Neural progenitor cell (in vitro differentiated cells): ENCODE data around the gene OR4D9. TPM values are rescaled to one million over a fixed set of nuclear protein-coding genes. Genes with fewer than 3 reads are reported as not detected.

Experiments used
- DNase-seq: peaks from one replicate; pipeline ENCODE4 v3.0.0-alpha.2; 2016; ENCODE audit warnings: low spot score
- H2AFZ ChIP-seq: fragments of 200-600 bp; sonication (generic); replicated peaks from 2 replicates; pipeline ENCODE4 v1.6.1; 2016; ENCODE audit warnings: antibody characterized with exemption
- H3F3A ChIP-seq: fragments of 200-600 bp; sonication (generic); 2 replicates; pipeline ENCODE4 v1.6.1; 2016; ENCODE audit warnings: antibody characterized with exemption, low read depth
- H3K27ac ChIP-seq: fragments of 200-600 bp; sonication (generic); 2 replicates; pipeline ENCODE4 v1.5.1; 2016; ENCODE audit warnings: mild to moderate bottlenecking
- H3K27me3 ChIP-seq: fragments of 200-600 bp; sonication (generic); 2 replicates; pipeline ENCODE4 v1.6.1; 2016; ENCODE audit warnings: mild to moderate bottlenecking, moderate library complexity
- H3K36me3 ChIP-seq: fragments of 200-600 bp; sonication (generic); 2 replicates; pipeline ENCODE4 v1.5.1; 2016
- H3K4me1 ChIP-seq: fragments of 200-600 bp; sonication (generic); 2 replicates; pipeline ENCODE4 v1.6.1; 2016; ENCODE audit warnings: mixed run types
- H3K4me2 ChIP-seq: fragments of 200-600 bp; sonication (generic); 2 replicates; pipeline ENCODE4 v1.6.1; 2016
- H3K4me3 ChIP-seq: fragments of 200-600 bp; sonication (generic); 2 replicates; pipeline ENCODE4 v1.5.1; 2016
- H3K79me2 ChIP-seq: fragments of 200-600 bp; sonication (generic); 2 replicates; pipeline ENCODE4 v1.6.1; 2016; ENCODE audit warnings: low read depth
- H3K9ac ChIP-seq: fragments of 200-600 bp; sonication (generic); 2 replicates; pipeline ENCODE4 v1.6.1; 2016
- H3K9me3 ChIP-seq: fragments of 200-600 bp; sonication (generic); 2 replicates; pipeline ENCODE4 v1.5.1; 2016; ENCODE audit warnings: low read depth
- H4K20me1 ChIP-seq: fragments of 200-600 bp; sonication (generic); 2 replicates; pipeline ENCODE4 v1.6.1; 2016; ENCODE audit warnings: low read depth
- H3K27ac Mint-ChIP-seq: 3 replicates; pipeline ENCODE4 v1.8.0; 2021; ENCODE audit warnings: mixed read lengths
- H3K27me3 Mint-ChIP-seq: 2 replicates; pipeline ENCODE4 v1.8.0; 2022; ENCODE audit warnings: low read depth, mild to moderate bottlenecking, inconsistent platforms, moderate library complexity, mixed read lengths; ENCODE audit not compliant: insufficient read depth
- H3K36me3 Mint-ChIP-seq: 3 replicates; pipeline ENCODE4 v1.8.0; 2021; ENCODE audit warnings: mixed read lengths
- H3K4me1 Mint-ChIP-seq: 3 replicates; pipeline ENCODE4 v1.8.0; 2021; ENCODE audit warnings: mixed read lengths
- H3K4me3 Mint-ChIP-seq: 3 replicates; pipeline ENCODE4 v1.8.0; 2021; ENCODE audit warnings: mild to moderate bottlenecking, moderate library complexity, mixed read lengths
- H3K9me3 Mint-ChIP-seq: 3 replicates; pipeline ENCODE4 v1.8.0; 2020; ENCODE audit warnings: mixed read lengths
- CTCF ChIP-seq: fragments of 200-600 bp; sonication (generic); IDR thresholded peaks from 2 replicates; pipeline ENCODE4 v1.5.1; 2017; ENCODE audit warnings: antibody characterized with exemption, mild to moderate bottlenecking
- EZH2 ChIP-seq: fragments of 200-600 bp; sonication (generic); IDR thresholded peaks from 2 replicates; pipeline ENCODE4 v1.6.1; 2017; ENCODE audit warnings: antibody characterized with exemption, mild to moderate bottlenecking, moderate library complexity
- EZH2phosphoT487 ChIP-seq: fragments of 200-600 bp; sonication (generic); IDR thresholded peaks from 2 replicates; pipeline ENCODE4 v1.6.1; 2017; ENCODE audit warnings: antibody characterized with exemption
- total RNA-seq: library from RNA; depleted of rRNA; stranded (reverse); fragments of >200 nt; gene quantifications from 2 replicates; pipeline ENCODE4 v1.2.3, GENCODE V29; 2015; ENCODE audit warnings: low replicate concordance

The OR4D9 gene
- total RNA-seq, 1 donor from 2014 or later, result not detected

- H3K36me3 Mint-ChIP-seq, result peaks cover 4% of the 10 kb centered on the region
These were observed 39.1 kb downstream of the OR4D9 start for GRCh38 chr11:59550368-59550841.

GRCh38 chr11:59550842-59551658, 39.7 kb downstream of the OR4D9 start:
- Histone ChIP-seq H3K79me2 (no peaks in the 10 kb centered on the region), H3F3A (peaks cover 62% of the 10 kb centered on the region), H2AFZ (peak overlapping the region; percentile 71), H3K4me3 (peak overlapping the region; percentile 73), H3K4me1 (peaks cover 22% of the 10 kb centered on the region), H3K27ac (peak overlapping the region; percentile 7), H3K9me3 (no peaks in the 10 kb centered on the region), H4K20me1 (no peaks in the 10 kb centered on the region), H3K27me3 (no peaks in the 10 kb centered on the region), H3K36me3 (no peaks in the 10 kb centered on the region), H3K9ac (no peak overlapping the region), H3K4me2 (peak overlapping the region; percentile 79)
- DNase-seq, result peak; percentile 90
- Mint-ChIP-seq H3K9me3 (peaks cover 10% of the 10 kb centered on the region), H3K27ac (peak overlapping the region; percentile 93), H3K4me1 (peaks cover 40% of the 10 kb centered on the region), H3K36me3 (peaks cover 4% of the 10 kb centered on the region), H3K27me3 (peaks cover 25% of the 10 kb centered on the region), H3K4me3 (peak overlapping the region; percentile 92)
- TF ChIP-seq EZH2 (no peak), CTCF (no peak), EZH2phosphoT487 (no peak)

More at GRCh38 chr11:59550368-59550841, 39.1 kb downstream of the OR4D9 start:
- H3K27ac Mint-ChIP-seq, result peak overlapping the region; percentile 93
- H3K27me3 Mint-ChIP-seq, result peaks cover 23% of the 10 kb centered on the region
- H3K9me3 ChIP-seq, result no peaks in the 10 kb centered on the region
- no peaks in the 10 kb centered on the region for H4K20me1 ChIP-seq
- peak overlapping the region; percentile 70 for H2AFZ ChIP-seq
- TF ChIP-seq EZH2phosphoT487 (no peak), CTCF (peak; percentile 57)
- H3K4me2 ChIP-seq, result peak overlapping the region; percentile 79
- peak overlapping the region; percentile 73 for H3K4me3 ChIP-seq
- H3K4me3 Mint-ChIP-seq, result peak overlapping the region; percentile 92
- peak overlapping the region; percentile 7 for H3K27ac ChIP-seq
- H3K79me2 ChIP-seq, result no peaks in the 10 kb centered on the region
- peaks cover 34% of the 10 kb centered on the region for H3K4me1 Mint-ChIP-seq
- H3K36me3 ChIP-seq, result no peaks in the 10 kb centered on the region
- H3K9me3 Mint-ChIP-seq, result peaks cover 10% of the 10 kb centered on the region
- H3F3A ChIP-seq, result peaks cover 56% of the 10 kb centered on the region
- DNase-seq, result peak; percentile 95
- peaks cover 22% of the 10 kb centered on the region for H3K4me1 ChIP-seq
- H3K9ac ChIP-seq, result no peak overlapping the region
- H3K27me3 ChIP-seq, result no peaks in the 10 kb centered on the region

GRCh38 chr11:59551659-59552521, 40.6 kb downstream of the OR4D9 start:
- Histone ChIP-seq H2AFZ (peak overlapping the region; percentile 71), H4K20me1 (no peaks in the 10 kb centered on the region), H3K36me3 (no peaks in the 10 kb centered on the region), H3K4me2 (peak overlapping the region; percentile 79), H3K4me3 (peak overlapping the region; percentile 73), H3K27me3 (no peaks in the 10 kb centered on the region), H3F3A (peaks cover 69% of the 10 kb centered on the region), H3K79me2 (no peaks in the 10 kb centered on the region), H3K4me1 (peaks cover 22% of the 10 kb centered on the region), H3K9me3 (no peaks in the 10 kb centered on the region), H3K27ac (no peak overlapping the region), H3K9ac (no peak overlapping the region)
- TF ChIP-seq EZH2phosphoT487 (no peak), EZH2 (no peak), CTCF (no peak)
- H3K27ac Mint-ChIP-seq, result peak overlapping the region; percentile 93
- peaks cover 4% of the 10 kb centered on the region for H3K36me3 Mint-ChIP-seq
- peaks cover 10% of the 10 kb centered on the region for H3K9me3 Mint-ChIP-seq
- H3K4me1 Mint-ChIP-seq, result peaks cover 46% of the 10 kb centered on the region
- peak; percentile 74 for DNase-seq
- H3K27me3 Mint-ChIP-seq, result peaks cover 34% of the 10 kb centered on the region
- H3K4me3 Mint-ChIP-seq, result peak overlapping the region; percentile 92
